Astrocyte of the cerebellum (primary cell): ENCODE measurements around the gene TRIM34.
A peak's percentile ranks its signal among the peaks of the same experiment; 100 is the strongest.
"Not testable (repeated sequence)": the region's sequence is repeated elsewhere in the genome, so short reads cannot be mapped to it uniquely, and the experiment has no call there.

Experiments
- DNase-seq: peaks from one replicate; pipeline ENCODE4 v3.0.0-alpha.2; 2011; ENCODE audit warnings: low read depth
- H3K4me3 ChIP-seq: 2 replicates; pipeline ENCODE4 v1.5.1; 2011; ENCODE audit warnings: mild to moderate bottlenecking, low read depth, low read length, moderate library complexity
- in situ Hi-C: cut with HindIII; loops from 2 replicates; pipeline ENCODE4 v1.10.0; 2017; ENCODE audit warnings: low sequenced_read_pairs
- TF ChIP-seq, protein P1 (sequence below): IDR thresholded peaks from 2 replicates; pipeline ENCODE4 v1.5.1; 2012; ENCODE audit warnings: low read length, low read depth, moderate library complexity, mild to moderate bottlenecking; ENCODE audit errors: missing control alignments

The TRIM34 gene

DNA sequence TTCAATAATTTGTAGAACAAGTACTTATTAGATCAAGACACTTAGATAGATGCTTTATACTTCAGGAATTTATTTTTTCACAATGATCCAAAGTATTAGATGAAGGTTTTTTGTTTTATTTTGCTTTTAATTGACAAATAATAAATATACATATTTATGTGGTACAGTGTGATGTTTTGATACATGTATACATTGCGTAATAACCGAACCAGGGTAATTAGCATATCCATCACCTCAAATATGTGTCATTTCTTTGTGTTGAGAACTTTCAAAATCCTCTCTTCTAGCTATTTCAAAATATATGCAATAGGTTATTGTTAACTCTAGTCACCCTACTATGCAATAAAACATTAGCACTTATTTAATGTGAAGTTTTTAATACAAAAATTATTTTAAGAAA lies 38.7 kb downstream of the TRIM34 start:
- in situ Hi-C loops = no loop called here

DNA sequence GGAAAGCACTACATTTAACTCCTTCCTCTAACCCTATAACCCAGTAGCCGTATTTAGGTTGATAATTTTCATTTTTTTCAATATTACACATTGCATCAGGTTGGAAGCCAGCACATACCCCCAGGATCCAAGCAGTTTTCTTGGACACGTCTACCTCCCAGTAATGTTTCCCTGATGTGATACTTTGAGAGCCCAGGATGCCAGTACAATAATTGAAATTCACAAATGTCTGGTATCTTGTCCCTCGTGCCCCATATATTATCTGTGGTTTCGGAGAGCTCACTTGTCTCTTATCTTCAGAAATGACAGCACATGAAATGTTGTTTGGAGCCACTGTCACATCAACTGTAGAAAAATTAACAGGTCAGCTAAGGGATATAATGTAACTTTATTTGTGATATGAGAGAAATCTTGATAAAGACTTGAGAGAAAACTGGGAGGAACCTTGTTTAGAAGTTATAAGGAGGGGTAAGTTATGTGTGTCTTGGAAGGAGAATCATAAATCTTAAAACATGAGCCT lies 40.3 kb downstream of the TRIM34 start:
- DNase-seq = no peak
- TF ChIP-seq, protein P1, sequence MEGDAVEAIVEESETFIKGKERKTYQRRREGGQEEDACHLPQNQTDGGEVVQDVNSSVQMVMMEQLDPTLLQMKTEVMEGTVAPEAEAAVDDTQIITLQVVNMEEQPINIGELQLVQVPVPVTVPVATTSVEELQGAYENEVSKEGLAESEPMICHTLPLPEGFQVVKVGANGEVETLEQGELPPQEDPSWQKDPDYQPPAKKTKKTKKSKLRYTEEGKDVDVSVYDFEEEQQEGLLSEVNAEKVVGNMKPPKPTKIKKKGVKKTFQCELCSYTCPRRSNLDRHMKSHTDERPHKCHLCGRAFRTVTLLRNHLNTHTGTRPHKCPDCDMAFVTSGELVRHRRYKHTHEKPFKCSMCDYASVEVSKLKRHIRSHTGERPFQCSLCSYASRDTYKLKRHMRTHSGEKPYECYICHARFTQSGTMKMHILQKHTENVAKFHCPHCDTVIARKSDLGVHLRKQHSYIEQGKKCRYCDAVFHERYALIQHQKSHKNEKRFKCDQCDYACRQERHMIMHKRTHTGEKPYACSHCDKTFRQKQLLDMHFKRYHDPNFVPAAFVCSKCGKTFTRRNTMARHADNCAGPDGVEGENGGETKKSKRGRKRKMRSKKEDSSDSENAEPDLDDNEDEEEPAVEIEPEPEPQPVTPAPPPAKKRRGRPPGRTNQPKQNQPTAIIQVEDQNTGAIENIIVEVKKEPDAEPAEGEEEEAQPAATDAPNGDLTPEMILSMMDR = no peak
- in situ Hi-C loops = no loop called here
- H3K4me3 ChIP-seq = no peak overlapping the region

More for the DNA sequence above, 38.7 kb downstream of the TRIM34 start:
- no peak for DNase-seq
- TF ChIP-seq, protein P1 = no peak
- no peak overlapping the region for H3K4me3 ChIP-seq

DNA sequence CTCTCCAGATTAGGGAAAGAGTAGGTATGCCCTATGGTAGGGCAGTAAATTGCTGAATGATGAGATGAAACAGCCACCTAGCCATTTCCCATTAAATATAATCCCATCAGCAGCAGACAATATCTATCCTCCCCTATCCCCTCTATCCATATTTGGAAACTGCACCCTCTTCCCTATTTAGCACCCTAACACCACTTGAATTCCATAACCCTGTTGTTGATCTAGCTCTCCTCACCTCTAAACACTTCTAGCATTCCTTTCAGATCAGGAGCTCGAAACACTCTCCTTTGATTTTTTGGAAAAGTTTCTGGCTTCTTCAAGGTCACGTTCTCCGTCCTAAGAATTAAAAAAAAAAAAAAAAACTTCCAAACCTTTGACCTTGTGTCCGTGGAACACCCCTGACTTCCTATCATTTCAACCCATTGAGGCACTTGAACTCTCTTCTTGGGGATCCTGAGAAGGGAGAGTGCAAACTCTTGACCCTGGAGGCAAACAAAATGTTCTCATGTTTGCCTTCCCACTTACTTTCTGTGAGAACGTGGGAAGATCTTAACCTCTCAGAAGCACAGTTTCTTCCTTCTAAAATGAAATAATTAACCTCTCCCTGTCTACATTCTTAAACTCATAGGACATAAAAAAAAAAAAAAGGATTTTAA lies 41.1 kb downstream of the TRIM34 start:
- in situ Hi-C loops = no loop called here
- TF ChIP-seq, protein P1 = no peak
- no peak overlapping the region for H3K4me3 ChIP-seq

DNA sequence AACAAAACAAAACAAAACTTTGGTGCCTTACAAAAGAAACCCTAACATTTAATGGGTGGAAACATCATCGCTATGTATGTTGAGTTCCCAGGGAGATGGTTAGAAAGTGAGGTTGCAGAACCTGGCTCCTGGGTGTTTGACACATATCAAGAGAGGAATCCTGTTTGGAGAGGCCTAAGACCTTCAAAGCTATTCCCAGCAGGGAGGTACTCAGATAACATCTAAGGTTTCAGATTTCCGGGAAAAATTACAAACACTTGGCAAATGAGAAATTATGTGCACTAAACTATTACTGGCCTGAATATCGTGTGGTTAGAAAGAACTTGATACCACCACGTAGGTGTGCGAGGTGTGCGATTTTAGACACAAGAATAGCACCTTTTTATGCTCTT lies 41.6 kb downstream of the TRIM34 start:
- in situ Hi-C loops = no loop called here
- DNase-seq = peak; percentile 13
- H3K4me3 ChIP-seq = no peak overlapping the region
- TF ChIP-seq, protein P1 = no peak

More for the DNA sequence above, 41.1 kb downstream of the TRIM34 start:
- DNase-seq = no peak

- in situ Hi-C loops = no loop called here
- DNase-seq = no peak
- TF ChIP-seq, protein P1 = no peak
- H3K4me3 ChIP-seq = no peak overlapping the region
These were observed 47.0 kb downstream of the TRIM34 start for GRCh38 chr11:5671831-5672230.

DNA sequence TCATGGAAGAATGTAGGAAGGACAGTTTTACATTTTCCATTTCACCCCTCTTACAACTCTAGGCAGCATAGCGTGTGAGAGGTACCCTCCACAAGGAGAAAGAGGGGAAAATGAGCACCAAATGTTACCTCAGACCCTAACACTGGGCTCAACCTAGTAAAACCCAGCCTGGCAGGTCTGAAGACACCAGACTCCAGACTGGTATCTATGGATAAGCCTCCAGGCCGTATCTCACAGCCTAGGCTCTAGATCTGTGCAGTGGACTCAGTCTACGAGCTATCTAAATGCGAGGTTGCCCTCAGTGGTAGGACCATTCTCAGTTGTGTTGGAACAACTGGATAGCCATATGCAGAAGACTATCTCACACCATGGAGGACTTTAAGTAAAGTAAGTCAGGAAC lies 49.6 kb downstream of the TRIM34 start:
- H3K4me3 ChIP-seq = no peak overlapping the region
- no peak for DNase-seq
- TF ChIP-seq, protein P1 = no peak
- in situ Hi-C loops = no loop called here

- TF ChIP-seq, protein P1 = no peak
- H3K4me3 ChIP-seq = no peak overlapping the region
- in situ Hi-C loops = no loop called here
- no peak for DNase-seq
These were observed 55.0 kb downstream of the TRIM34 start for GRCh38 chr11:5679811-5680210.

DNA sequence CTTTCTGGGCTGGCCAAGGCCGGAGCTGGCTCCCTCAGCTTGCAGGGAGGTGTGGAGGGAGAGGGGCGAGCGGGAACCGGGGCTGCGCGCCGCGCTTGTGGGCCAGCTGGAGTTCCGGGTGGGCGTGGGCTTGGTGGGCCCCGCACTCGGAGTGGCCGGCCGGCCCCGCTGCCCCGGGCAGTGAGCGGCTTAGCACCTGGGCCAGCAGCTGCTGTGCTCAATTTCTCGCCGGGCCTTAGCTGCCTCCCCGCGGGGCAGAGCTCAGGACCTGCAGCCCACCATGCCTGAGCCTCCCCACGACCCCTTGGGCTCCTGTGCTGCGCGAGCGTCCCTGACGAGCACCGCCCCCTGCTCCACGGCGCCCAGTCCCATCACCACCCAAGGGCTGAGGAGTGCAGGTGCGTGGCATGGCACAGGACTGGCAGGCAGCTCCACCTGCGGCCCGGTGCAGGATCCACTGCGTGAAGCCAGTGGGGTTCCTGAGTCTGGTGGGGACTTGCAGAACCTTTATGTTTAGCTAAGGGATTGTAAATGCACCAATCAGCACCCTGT lies 58.2 kb downstream of the TRIM34 start:
- H3K4me3 ChIP-seq, in situ Hi-C loops: not testable (repeated sequence)

GRCh38 chr11:5683620-5684019 lies 58.8 kb downstream of the TRIM34 start:
- DNase-seq, H3K4me3 ChIP-seq, in situ Hi-C loops: not testable (repeated sequence)

More for the DNA sequence above, 58.2 kb downstream of the TRIM34 start:
- DNase-seq = not testable (repeated sequence)
